ENCODE results near the gene WIPF1.
A peak's percentile ranks its signal among the peaks of the same experiment; 100 is the strongest.

The WIPF1 gene

DNA sequence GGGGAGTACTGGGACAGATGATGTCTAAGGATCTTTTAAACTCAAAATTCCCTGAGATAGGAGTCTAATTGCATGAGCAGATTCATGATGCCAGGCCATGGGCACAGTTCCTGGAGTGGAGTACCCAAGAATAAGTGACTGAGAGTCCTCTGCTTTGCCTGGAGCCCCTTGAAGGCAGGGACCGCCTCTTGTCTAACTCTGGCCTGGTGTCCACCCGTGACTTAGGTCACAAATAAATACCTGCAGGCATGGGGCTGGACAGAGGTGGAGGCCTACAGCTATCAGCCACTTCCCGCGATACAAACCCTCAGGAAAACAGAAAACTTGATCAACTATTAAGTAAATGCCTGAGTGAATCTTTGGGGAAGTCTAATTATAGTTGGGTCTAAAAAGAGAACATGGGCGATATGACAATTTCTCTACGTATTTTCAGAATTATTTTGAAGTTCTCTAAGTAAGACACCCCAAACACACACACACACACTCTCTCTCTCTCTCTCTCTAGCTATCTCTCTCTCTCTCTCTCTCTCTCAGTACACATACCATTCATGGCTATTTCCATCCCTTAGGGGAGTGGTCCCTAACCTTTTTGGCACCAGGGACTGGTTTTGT lies 1.8 kb upstream of the WIPF1 start:
- no peak for TF ChIP-seq CTCF (IDR thresholded peaks at IDR 0.05; ENCODE audit: low read length, missing control alignments)
- no peak for DNase-seq (ENCODE audit: low read depth)
- H3K4me3 ChIP-seq (replicated peaks; ENCODE audit: low read depth, low read length), result no peak overlapping the region

DNA sequence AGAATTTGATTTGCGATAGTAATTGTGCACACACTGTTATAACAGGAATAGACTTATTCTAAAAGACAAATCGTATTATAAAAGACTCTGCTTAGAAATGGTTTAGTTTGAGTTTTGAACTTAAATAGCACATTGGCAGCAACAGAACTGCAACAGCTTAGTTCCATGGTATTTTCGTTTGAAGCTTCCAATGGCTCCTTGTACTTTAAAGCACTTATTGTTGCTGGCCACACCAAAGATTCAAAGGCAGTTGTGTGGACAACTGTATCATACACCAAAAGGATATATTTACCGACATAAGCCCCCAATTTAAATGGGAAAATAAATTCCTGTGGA lies 627 bp downstream of the WIPF1 start:
- no peak overlapping the region for H3K4me3 ChIP-seq (replicated peaks; ENCODE audit: low read depth, low read length)
- DNase-seq (ENCODE audit: low read depth), result no peak
- no peak for TF ChIP-seq CTCF (IDR thresholded peaks at IDR 0.05; ENCODE audit: low read length, missing control alignments)

DNA sequence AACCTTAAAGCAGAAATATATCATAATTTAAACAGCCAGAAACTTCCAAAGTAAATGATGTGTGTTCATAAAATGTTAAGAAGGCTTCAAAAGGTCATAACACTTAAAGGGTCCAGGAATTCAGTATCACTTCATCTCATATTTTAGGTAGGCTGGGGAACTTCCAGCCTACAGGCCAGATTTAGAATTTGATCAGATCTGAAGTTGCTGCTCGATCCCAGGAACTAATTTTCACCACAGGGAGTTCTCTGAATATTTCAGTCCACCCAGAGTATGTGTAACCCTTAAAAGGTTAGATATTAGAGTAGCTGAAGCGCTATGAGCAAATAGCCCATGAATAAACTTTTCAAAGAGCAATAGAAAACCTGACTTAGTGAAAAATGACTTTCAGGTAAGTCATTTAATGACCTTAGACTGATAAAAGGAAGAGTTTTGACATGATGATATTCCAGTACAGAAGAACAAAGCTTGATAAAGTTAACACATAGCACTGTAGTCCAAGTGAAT lies 1.7 kb downstream of the WIPF1 start:
- no peak for TF ChIP-seq CTCF (IDR thresholded peaks at IDR 0.05; ENCODE audit: low read length, missing control alignments)
- DNase-seq (ENCODE audit: low read depth), result no peak
- no peak overlapping the region for H3K4me3 ChIP-seq (replicated peaks; ENCODE audit: low read depth, low read length)

GRCh38 chr2:174595116-174595809 lies 2.3 kb downstream of the WIPF1 start:
- H3K4me3 ChIP-seq (replicated peaks; ENCODE audit: low read depth, low read length), result no peak overlapping the region

GRCh38 chr2:174594456-174594855 lies 3.1 kb downstream of the WIPF1 start:
- no peak for DNase-seq (ENCODE audit: low read depth)
- no peak overlapping the region for H3K4me3 ChIP-seq (replicated peaks; ENCODE audit: low read depth, low read length)
- no peak for TF ChIP-seq CTCF (IDR thresholded peaks at IDR 0.05; ENCODE audit: low read length, missing control alignments)

More at GRCh38 chr2:174595116-174595809, 2.3 kb downstream of the WIPF1 start:
- no peak for TF ChIP-seq CTCF (IDR thresholded peaks at IDR 0.05; ENCODE audit: low read length, missing control alignments)
- no peak for DNase-seq (ENCODE audit: low read depth)

- peak overlapping the region; percentile 11 for H3K4me3 ChIP-seq (replicated peaks; ENCODE audit: low read depth, low read length)
- peak; percentile 79 for DNase-seq (ENCODE audit: low read depth)
- no peak for TF ChIP-seq CTCF (IDR thresholded peaks at IDR 0.05; ENCODE audit: low read length, missing control alignments)
Observed at GRCh38 chr2:174593574-174594203, 3.9 kb downstream of the WIPF1 start.
